Stimulated activated CD8-positive, alpha-beta memory T cell treated with anti-CD3 and anti-CD28 coated beads, Interleukin-12 subunit alpha, Interleukin-12 subunit beta, amount 100 ng/mL, for 24 hours (primary cell): ENCODE measurements around the gene ENOX1.

Source experiments
- DNase-seq: peaks from one replicate; pipeline ENCODE4 v3.0.0-alpha.2; 2020; ENCODE audit errors: extremely low read depth

The ENOX1 gene

GRCh38 chr13:43608400-43609137 lies 178.2 kb downstream of the ENOX1 start:
- no peak for DNase-seq

- no peak for DNase-seq
Measured at GRCh38 chr13:43597599-43597945, 189.2 kb downstream of the ENOX1 start.

- DNase-seq = no peak
Measured at GRCh38 chr13:43596924-43597598, 189.7 kb downstream of the ENOX1 start.

- DNase-seq = no peak
Measured at GRCh38 chr13:43596006-43596405, 190.8 kb downstream of the ENOX1 start.

- DNase-seq = no peak
Measured at GRCh38 chr13:43587376-43587775, 199.4 kb downstream of the ENOX1 start.

- no peak for DNase-seq
Measured at GRCh38 chr13:43584751-43585150, 202.0 kb downstream of the ENOX1 start.

- DNase-seq = no peak
Measured at GRCh38 chr13:43583321-43583720, 203.5 kb downstream of the ENOX1 start.

- no peak for DNase-seq
Measured at GRCh38 chr13:43580280-43580679, 206.5 kb downstream of the ENOX1 start.

- no peak for DNase-seq
Measured at GRCh38 chr13:43579321-43579720, 207.5 kb downstream of the ENOX1 start.

- no peak for DNase-seq
Measured at GRCh38 chr13:43574605-43575004, 212.2 kb downstream of the ENOX1 start.

- DNase-seq = no peak
Measured at GRCh38 chr13:43573802-43574514, 212.8 kb downstream of the ENOX1 start.

- DNase-seq = no peak
Measured at GRCh38 chr13:43573361-43573740, 213.4 kb downstream of the ENOX1 start.

- no peak for DNase-seq
Measured at GRCh38 chr13:43572656-43573360, 214.0 kb downstream of the ENOX1 start.

- DNase-seq = no peak
Measured at GRCh38 chr13:43569658-43570057, 217.1 kb downstream of the ENOX1 start.

GRCh38 chr13:43567608-43568007 lies 219.2 kb downstream of the ENOX1 start:
- DNase-seq = no peak

GRCh38 chr13:43564952-43565351 lies 221.8 kb downstream of the ENOX1 start:
- no peak for DNase-seq

GRCh38 chr13:43561081-43561480 lies 225.7 kb downstream of the ENOX1 start:
- no peak for DNase-seq

- no peak for DNase-seq
Measured at GRCh38 chr13:43558939-43559338, 227.8 kb downstream of the ENOX1 start.

GRCh38 chr13:43558326-43558725 lies 228.4 kb downstream of the ENOX1 start:
- DNase-seq = no peak

- DNase-seq = no peak
Measured at GRCh38 chr13:43555667-43556066, 231.1 kb downstream of the ENOX1 start.

- no peak for DNase-seq
Measured at GRCh38 chr13:43551897-43552456, 234.8 kb downstream of the ENOX1 start.

- DNase-seq = no peak
Measured at GRCh38 chr13:43546816-43547215, 240.0 kb downstream of the ENOX1 start.
